ENCODE results near the gene TNNI3. TPM values are rescaled to one million over a fixed set of nuclear protein-coding genes. Genes with fewer than 3 reads are reported as not detected.

The TNNI3 gene
- total and polyA plus RNA-seq, 2 of the 4 experiments (the other 2 are of a cell fraction): not detected

DNA sequence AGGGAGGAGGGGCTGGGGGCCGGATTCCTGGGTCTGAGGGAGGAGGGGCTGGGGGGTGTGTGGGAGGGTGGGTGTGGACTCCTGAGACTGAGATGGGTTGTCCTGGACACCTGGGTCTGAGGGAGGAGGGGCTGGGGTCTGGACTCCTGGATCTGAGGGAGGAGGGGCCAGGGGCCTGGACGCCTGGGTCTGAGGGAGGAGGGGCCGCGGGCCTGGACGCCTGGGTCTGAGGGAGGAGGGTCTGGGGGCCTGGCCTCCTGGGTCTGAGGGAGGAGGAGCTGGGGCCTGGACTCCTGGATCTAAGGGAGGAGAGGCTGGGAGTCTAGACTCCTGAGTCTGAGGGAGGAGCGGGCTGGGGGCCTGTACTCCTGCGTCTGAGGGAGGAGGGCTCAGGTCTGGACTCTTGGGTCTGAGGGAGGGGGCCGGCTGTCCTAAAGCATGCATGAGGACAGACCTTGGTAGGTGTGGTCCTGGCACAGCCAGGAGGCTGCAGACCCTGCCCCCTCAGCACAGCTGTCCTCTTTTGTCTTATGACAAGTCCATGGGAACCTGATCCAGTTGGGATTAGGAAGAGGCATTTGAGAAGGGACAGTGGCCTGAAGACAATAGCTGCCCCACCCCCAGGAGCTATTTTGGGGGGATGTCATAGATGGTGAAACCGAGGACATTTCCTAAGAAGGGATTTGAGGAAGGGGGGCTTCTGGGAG lies 9.8 kb downstream of the TNNI3 start:
- in situ Hi-C loops (cut with MboI; ENCODE audit: low sequenced_read_pairs) (no loop called here), intact Hi-C loops (cut with micrococcal nuclease) (loop anchor here (10.0 kb wide), 1 partner anchor 147 kb away; no protein-coding TSS in a partner anchor), dilution Hi-C loops (cut with HindIII; ENCODE audit: low sequenced_read_pairs, unreplicated experiment) (no loop called here)
- no peak for TF ChIP-seq CEBPB (IDR thresholded peaks at IDR 0.05; ENCODE audit: low read depth, low read length)
- TF ChIP-seq POLR2A (IDR thresholded peaks at IDR 0.05; ENCODE audit: low read depth, low read length): no peak
- no peak for TF ChIP-seq ELK1 (IDR thresholded peaks at IDR 0.05; ENCODE audit: borderline replicate concordance, low read depth, low read length)
- TF ChIP-seq, protein P1, sequence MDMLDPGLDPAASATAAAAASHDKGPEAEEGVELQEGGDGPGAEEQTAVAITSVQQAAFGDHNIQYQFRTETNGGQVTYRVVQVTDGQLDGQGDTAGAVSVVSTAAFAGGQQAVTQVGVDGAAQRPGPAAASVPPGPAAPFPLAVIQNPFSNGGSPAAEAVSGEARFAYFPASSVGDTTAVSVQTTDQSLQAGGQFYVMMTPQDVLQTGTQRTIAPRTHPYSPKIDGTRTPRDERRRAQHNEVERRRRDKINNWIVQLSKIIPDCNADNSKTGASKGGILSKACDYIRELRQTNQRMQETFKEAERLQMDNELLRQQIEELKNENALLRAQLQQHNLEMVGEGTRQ (IDR thresholded peaks at IDR 0.05; ENCODE audit: low read depth, low read length): no peak
- TF ChIP-seq MXI1 (IDR thresholded peaks at IDR 0.05; ENCODE audit: borderline replicate concordance, low read depth, low read length): no peak
- TF ChIP-seq SMC3 (IDR thresholded peaks at IDR 0.05; ENCODE audit: low read depth, low read length): no peak
- no peak for TF ChIP-seq MAZ (IDR thresholded peaks at IDR 0.05; ENCODE audit: borderline replicate concordance, low read depth, low read length)
- TF ChIP-seq MAFK (IDR thresholded peaks at IDR 0.05; ENCODE audit: low read depth, low read length): no peak
- TF ChIP-seq FOS (IDR thresholded peaks at IDR 0.05; ENCODE audit: low read depth, low read length): no peak
- no peak for TF ChIP-seq RFX5 (IDR thresholded peaks at IDR 0.05; ENCODE audit: low read depth, low read length)
- no peak for TF ChIP-seq CTCF (conservative IDR thresholded peaks at IDR 0.05; ENCODE audit: low read depth, low read length)
- no peak for TF ChIP-seq BHLHE40 (IDR thresholded peaks at IDR 0.05; ENCODE audit: low read depth, low read length)
- TF ChIP-seq NFE2L2 (IDR thresholded peaks at IDR 0.05; ENCODE audit: low read depth, low read length): no peak
- no peak for TF ChIP-seq CHD1 (IDR thresholded peaks at IDR 0.05; ENCODE audit: low read depth, low read length)
- no peak for TF ChIP-seq RCOR1 (IDR thresholded peaks at IDR 0.05; ENCODE audit: insufficient replicate concordance, low read length)
- no peak for TF ChIP-seq RAD21 (IDR thresholded peaks at IDR 0.05; ENCODE audit: low read length)
- Histone ChIP-seq H3K9me1 (ENCODE audit: insufficient read depth, low read length) (no peaks in the 10 kb centered on the region), H3K23ac (ENCODE audit: low read depth, low read length) (no peak overlapping the region), H2AK5ac (ENCODE audit: low read depth, low read length) (no peak overlapping the region), H3K18ac (ENCODE audit: low read depth, low read length) (no peak overlapping the region), H3K14ac (replicated peaks; ENCODE audit: low read depth, low read length) (no peak overlapping the region), H4K5ac (ENCODE audit: low read depth, low read length) (no peak overlapping the region), H3K4me3 (ENCODE audit: insufficient read depth, low read depth, low read length) (no peak overlapping the region), H3K9ac (ENCODE audit: low read depth, low read length) (no peak overlapping the region), H3K27me3 (ENCODE audit: control insufficient read depth, insufficient read depth, low read length) (peaks cover 51% of the 10 kb centered on the region), H3K4me1 (ENCODE audit: control insufficient read depth, insufficient read depth, low read length) (peaks cover 1% of the 10 kb centered on the region; the same call in 1 of the 2 replicates), H2BK120ac (ENCODE audit: low read depth, low read length) (no peak overlapping the region), H4K8ac (ENCODE audit: low read depth in 2 of 2, low read length in 2 of 2) (no peak overlapping the region), H3K4ac (ENCODE audit: low read depth, low read length) (no peak overlapping the region), H4K20me1 (ENCODE audit: insufficient read depth, low read length) (no peaks in the 10 kb centered on the region), H2BK15ac (ENCODE audit: low read depth, low read length) (no peak overlapping the region), H3K9me3 (ENCODE audit: control insufficient read depth, insufficient read depth, low read length) (no peaks in the 10 kb centered on the region), H2BK20ac (ENCODE audit: low read depth, low read length) (no peak overlapping the region), H3K36me3 (ENCODE audit: control insufficient read depth, insufficient read depth, low read length) (no peaks in the 10 kb centered on the region), H3K79me1 (ENCODE audit: low read depth in 1 of 2, low read length in 2 of 2) (no peaks in the 10 kb centered on the region), H3K27ac (ENCODE audit: insufficient read depth, low read length) (no peak overlapping the region), H2AFZ (replicated peaks; ENCODE audit: low read length, poor library complexity) (no peak overlapping the region), H3K56ac (ENCODE audit: extremely low read depth, insufficient read depth, low read length) (no peak overlapping the region), H3K4me2 (ENCODE audit: low read depth, low read length) (no peak overlapping the region), H2AK9ac (replicated peaks; ENCODE audit: low read depth, low read length, poor library complexity) (no peak overlapping the region), H4K91ac (ENCODE audit: insufficient read depth, low read depth, low read length) (no peak overlapping the region), H2BK5ac (ENCODE audit: low read depth, low read length, poor library complexity, severe bottlenecking) (no peak overlapping the region)
- ATAC-seq (ENCODE audit: low read depth): no peak
- 10% methylated on average over 2 of the region's 9 CpGs; no CpG with 5 or more reads in 1 of the 2 experiments for WGBS, 2 experiments (ENCODE audit: extremely low coverage in 2 of 2, insufficient read length in 1 of 2)
- ChIA-PET CTCF (no interaction called here), POLR2A (ENCODE audit: unreplicated experiment) (interaction anchor here (0.7 kb wide), 1 partner anchor 451 kb away, joined by 4 read pairs; no protein-coding TSS in a partner anchor)
- BruUV-seq (replicated peaks): no TSS peak
- DNase-seq: no peak
